SK-N-SH (cell line): ENCODE data around the gene COG8. TPM values are rescaled to one million over a fixed set of nuclear protein-coding genes. Genes with fewer than 3 reads are reported as not detected.

Source experiments
- MEF2A ChIP-seq: IDR thresholded peaks from 2 replicates; pipeline ENCODE4 v1.4.0; 2012; ENCODE audit warnings: low read depth, borderline replicate concordance
- MXI1 ChIP-seq: IDR thresholded peaks from 2 replicates; pipeline ENCODE4 v1.6.1; 2012; ENCODE audit warnings: mild to moderate bottlenecking, low read depth, low read length, improper control_type of control experiment
- PBX3 ChIP-seq: IDR thresholded peaks from 2 replicates; pipeline ENCODE4; 2012
- SMC3 ChIP-seq: IDR thresholded peaks from 2 replicates; pipeline ENCODE4 v1.6.1; 2012; ENCODE audit warnings: low read depth, low read length, improper control_type of control experiment
- polyA plus RNA-seq, 3 experiments: library from polyadenylated mRNA; depleted of rRNA; stranded (reverse); fragments of >200 nt; gene quantifications; 2 replicates each; pipeline ENCODE4 v1.2.3, GENCODE V29; 2012
- TF ChIP-seq, protein P1 (sequence below): IDR thresholded peaks from 2 replicates; pipeline ENCODE4 v1.4.0; 2012; ENCODE audit warnings: low read depth, borderline replicate concordance

COG8 gene
- polyA plus RNA-seq, 1 of the 3 experiments (the other 2 are of a cell fraction), result 30.2 TPM

GRCh38 chr16:69277413-69277812 lies 62.0 kb downstream of the COG8 start (continued):
- TF ChIP-seq, protein P1, sequence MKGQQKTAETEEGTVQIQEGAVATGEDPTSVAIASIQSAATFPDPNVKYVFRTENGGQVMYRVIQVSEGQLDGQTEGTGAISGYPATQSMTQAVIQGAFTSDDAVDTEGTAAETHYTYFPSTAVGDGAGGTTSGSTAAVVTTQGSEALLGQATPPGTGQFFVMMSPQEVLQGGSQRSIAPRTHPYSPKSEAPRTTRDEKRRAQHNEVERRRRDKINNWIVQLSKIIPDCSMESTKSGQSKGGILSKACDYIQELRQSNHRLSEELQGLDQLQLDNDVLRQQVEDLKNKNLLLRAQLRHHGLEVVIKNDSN, result no peak
- TF ChIP-seq SMC3 (no peak), PBX3 (no peak), MXI1 (no peak), MEF2A (no peak)

Other genes starting within 250 kb of the COG8 start
- gene HAS3, start 233.9 kb downstream of the COG8 start, polyA plus RNA-seq (2012; rRNA removed), result 38.7 and 52.4 TPM in 2 replicates
- gene CHTF8, start 207.0 kb downstream of the COG8 start, polyA plus RNA-seq (2012; rRNA removed), result 83.0 and 96.6 TPM in 2 replicates
- gene UTP4, start 206.9 kb downstream of the COG8 start, polyA plus RNA-seq (2012; rRNA removed), result 66.5 and 91.7 TPM in 2 replicates
- 13.0 and 14.4 TPM in 2 replicates for gene SNTB2, start 152.4 kb downstream of the COG8 start, polyA plus RNA-seq (2012; rRNA removed)
- 18.4 and 20.8 TPM in 2 replicates for gene VPS4A, start 28.2 kb downstream of the COG8 start, polyA plus RNA-seq (2012; rRNA removed)
- 21.4 and 22.0 TPM in 2 replicates for gene PDF, start 9.0 kb downstream of the COG8 start, polyA plus RNA-seq (2012; rRNA removed)
- gene NIP7, start 208 bp upstream of the COG8 start, polyA plus RNA-seq (2012; rRNA removed), result 19.0 and 22.8 TPM in 2 replicates
- not detected in 2 replicates for gene TMED6, start 12.2 kb upstream of the COG8 start, polyA plus RNA-seq (2012; rRNA removed)
- 12.3 and 14.2 TPM in 2 replicates for gene TERF2, start 46.4 kb upstream of the COG8 start, polyA plus RNA-seq (2012; rRNA removed)
- 64.4 and 86.1 TPM in 2 replicates for gene CYB5B, start 85.1 kb upstream of the COG8 start, polyA plus RNA-seq (2012; rRNA removed)
- 7.2 and 11.0 TPM in 2 replicates for gene NFAT5, start 226.4 kb upstream of the COG8 start, polyA plus RNA-seq (2012; rRNA removed)